Urothelium cell line (cell line): ENCODE measurements around the gene TOMM40L.
"Not testable (repeated sequence)": the region's sequence is repeated elsewhere in the genome, so short reads cannot be mapped to it uniquely, and the experiment has no call there.

Source experiments
- DNase-seq: peaks from one replicate; pipeline ENCODE4 v3.0.0; 2011; ENCODE audit warnings: low spot score, mixed read lengths
- FAIRE-seq: peaks from 2 replicates; lab custom pipeline; 2011; peaks lifted over from hg19 to GRCh38; lab: Jason Lieb, UNC

Gene TOMM40L

DNA sequence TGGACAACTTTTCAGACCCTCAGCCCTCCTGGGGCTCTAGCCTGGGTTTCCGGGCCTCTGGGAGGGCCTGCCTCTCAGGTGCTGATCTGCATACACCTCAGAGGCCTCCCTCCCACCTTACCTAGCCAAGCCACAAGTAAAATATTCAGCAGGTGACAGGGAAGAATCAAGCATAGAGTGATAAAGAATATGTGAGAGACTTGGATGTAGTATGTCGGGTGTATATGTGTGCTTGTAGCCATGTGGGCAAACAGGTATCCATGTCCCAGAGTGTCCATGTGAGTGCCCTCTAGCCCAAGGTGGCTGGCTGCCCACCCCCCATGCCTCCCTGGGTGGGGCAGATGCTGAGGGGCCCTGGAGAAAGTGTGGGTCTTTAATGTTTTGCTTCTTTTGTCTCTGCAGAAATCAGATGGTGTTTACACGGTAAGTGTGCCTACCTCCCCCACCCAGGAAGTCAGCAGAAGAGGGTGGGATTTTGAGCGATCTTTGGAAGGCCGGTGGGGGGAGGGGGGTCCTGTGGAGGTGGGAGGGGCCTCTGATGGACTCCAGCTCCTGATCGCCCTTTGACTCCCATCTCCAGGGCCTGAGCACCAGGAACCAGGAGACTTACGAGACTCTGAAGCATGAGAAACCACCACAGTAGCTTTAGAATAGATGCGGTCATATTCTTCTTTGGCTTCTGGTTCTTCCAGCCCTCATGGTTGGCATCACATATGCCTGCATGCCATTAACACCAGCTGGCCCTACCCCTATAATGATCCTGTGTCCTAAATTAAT, 7.4 kb upstream of the TOMM40L start:
- FAIRE-seq (no peak), DNase-seq (no peak)

DNA sequence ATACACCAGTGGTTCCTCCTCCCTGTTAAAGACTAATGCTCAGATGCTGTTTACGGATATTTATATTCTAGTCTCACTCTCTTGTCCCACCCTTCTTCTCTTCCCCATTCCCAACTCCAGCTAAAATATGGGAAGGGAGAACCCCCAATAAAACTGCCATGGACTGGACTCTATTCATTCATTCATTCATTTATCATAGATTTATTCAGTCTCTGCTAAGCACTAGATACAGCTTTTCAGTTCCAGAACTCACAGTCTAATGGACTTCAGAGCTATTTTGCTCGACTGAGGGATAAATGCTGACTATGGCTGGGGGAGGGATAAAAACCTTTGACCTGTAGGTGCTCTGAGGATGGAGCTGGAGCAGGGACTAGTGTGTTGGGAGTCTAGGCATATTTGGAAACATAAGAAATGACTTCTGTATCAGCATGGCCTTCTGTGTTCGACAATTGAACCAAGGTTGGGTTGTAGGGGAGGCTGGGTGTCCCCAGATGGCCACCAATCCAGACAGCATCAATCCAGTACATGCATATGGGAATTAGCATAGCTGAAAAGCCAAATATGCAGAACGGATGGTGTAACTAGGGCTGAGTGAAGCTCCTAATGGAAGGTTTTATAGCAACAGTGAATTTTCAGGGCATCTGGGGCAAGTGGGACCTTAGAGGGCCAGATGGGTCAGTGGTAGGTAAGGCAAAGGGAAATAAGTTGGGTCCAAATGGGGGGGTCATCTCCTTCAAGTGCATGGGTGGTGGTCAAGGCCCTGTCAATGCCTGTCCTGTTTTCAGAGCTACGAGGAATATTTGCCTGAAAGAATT, 6.6 kb upstream of the TOMM40L start:
- FAIRE-seq (no peak), DNase-seq (no peak)

GRCh38 chr1:161220002-161220401, 5.9 kb upstream of the TOMM40L start:
- FAIRE-seq: no peak
- no peak for DNase-seq

GRCh38 chr1:161222175-161223019, 3.5 kb upstream of the TOMM40L start:
- DNase-seq: no peak
- no peak for FAIRE-seq

DNA sequence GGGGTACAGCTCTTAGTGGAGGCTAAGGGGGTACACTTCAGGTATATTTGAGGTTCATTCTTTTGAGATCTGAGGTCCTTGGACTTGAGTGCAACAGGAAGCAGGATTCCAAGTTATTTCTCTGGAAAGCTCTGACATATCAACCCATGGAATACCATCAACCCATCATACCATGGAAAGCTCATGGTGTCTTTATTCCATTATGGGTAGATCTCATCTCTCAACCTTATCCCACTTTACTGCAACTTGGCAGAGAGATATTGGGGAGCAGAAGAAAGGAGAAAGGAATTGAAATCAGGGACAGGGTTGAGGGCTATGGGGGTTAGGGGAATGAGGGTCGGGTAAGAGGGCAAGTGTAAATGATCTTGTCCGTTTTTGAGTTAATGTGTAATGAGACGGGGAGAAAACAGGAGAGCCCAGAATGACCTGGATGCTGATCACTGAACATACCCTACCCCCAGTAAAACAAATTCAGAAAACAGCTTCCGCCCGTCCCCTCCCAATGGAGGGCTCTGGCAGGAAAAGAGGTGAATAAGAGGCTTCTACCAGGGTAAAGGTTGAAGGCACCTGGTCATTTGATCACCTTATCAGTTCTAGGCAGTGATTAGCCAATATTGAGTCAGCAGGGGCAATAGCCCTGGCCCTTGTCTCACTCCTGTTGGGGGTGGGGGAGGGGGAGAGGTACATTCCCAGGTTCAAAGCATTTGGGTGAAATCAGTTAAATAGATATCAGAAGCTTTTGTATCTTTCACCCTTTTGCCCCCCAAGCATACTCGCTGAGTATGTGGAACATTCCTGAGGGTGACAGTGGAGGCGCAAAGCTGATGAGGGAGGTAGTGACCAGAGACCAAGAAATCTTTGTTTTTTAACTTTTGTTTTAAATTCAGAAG, 1.8 kb upstream of the TOMM40L start:
- FAIRE-seq (no peak), DNase-seq (no peak)

DNA sequence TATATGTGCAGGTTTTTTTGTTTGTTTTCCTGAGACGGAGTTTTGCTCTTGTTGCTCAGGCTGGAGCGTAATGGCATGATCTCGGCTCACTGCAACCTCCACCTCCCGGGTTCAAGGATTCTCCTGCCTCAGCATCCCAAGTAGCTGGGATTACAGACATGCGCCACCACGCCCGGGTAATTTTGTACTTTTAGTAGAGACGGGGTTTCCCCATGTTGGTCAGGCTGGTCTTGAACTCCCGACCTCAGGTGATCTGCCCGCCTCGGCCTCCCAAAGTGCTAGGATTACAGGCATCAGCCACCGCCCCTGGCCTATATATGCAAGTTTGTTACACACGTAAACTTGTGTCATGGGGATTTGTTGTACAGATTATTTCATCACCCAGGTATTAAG, 1.2 kb upstream of the TOMM40L start:
- DNase-seq, FAIRE-seq: not testable (repeated sequence)

DNA sequence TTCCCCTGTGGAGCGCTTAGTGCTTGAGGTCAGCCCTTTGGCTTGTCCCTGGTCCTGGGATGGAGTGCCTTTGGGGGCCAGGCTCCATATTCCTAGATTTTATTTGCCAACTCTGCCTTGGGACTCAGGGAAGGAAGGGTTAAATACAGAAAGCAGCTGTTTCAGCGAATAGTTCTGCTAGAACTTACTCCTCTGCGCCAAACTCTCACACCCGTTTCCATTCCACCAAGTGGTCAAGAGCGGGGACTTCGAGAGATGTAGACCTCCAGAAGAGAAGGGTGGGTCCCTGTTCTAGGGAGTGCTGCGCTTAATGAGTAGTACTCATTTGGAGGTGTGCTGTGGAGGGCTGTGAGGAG, 704 bp upstream of the TOMM40L start:
- FAIRE-seq: no peak

GRCh38 chr1:161226320-161226711, 456 bp downstream of the TOMM40L start:
- FAIRE-seq (no peak), DNase-seq (no peak)

More for the DNA sequence above, 704 bp upstream of the TOMM40L start:
- DNase-seq: no peak

DNA sequence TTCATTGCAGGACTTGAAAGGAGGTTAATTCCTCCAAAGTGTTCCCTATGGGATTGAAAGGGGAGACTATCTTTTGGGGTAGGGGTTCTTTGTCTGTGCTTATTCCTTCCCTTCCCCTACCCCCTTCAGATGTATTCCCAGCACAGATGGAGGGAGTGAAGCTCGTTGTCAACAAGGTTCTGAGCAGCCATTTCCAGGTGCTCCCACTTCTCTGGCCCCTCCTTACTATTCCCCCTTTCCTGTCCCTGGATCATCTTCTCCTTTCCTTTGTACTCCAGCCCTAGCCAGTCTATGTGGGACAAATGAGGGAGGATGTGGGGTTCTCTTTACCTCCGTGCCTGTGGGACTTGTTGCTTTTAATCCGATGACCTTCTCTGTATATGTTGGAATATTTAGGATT, 899 bp downstream of the TOMM40L start:
- no peak for FAIRE-seq
- DNase-seq: no peak

DNA sequence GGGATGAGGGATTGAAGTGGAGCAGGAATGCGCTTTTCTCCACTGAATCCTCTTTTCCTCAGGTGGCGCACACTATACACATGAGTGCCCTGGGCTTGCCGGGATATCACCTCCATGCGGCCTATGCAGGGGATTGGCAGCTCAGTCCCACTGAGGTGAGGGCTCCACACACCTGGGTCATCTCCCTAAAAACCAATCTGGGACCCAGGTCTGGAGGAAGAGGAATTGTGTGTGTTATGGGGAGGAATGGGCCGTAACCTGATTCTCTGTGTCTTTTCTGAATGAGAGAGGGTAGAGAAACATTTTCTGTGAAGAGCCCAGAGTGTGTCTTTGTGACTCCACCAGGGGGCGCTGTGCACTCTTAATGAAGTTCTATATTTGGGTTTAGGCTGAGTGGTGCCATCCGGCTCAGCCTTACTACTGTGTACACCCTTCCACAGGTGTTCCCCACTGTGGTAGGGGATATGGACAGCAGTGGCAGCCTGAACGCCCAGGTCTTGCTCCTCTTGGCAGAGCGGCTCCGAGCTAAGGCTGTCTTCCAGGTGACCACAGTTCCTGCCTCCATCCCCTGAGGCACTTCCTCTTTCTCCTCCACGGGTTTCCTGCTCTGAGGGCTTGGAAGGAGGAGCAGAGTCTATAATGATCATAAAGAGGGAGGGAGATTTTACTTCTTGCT, 1.5 kb downstream of the TOMM40L start:
- FAIRE-seq: no peak
- peak; percentile 73 for DNase-seq

- no peak for FAIRE-seq
- DNase-seq: no peak
Observed at GRCh38 chr1:161228032-161228431, 2.2 kb downstream of the TOMM40L start.

GRCh38 chr1:161229896-161230295, 4.0 kb downstream of the TOMM40L start:
- FAIRE-seq (no peak), DNase-seq (no peak)

- DNase-seq: no peak
- no peak for FAIRE-seq
Observed at GRCh38 chr1:161230762-161231161, 4.9 kb downstream of the TOMM40L start.

GRCh38 chr1:161233102-161233501, 7.2 kb downstream of the TOMM40L start:
- no peak for DNase-seq
- FAIRE-seq: no peak

- no peak for FAIRE-seq
- no peak for DNase-seq
Observed at GRCh38 chr1:161235957-161236775, 10.3 kb downstream of the TOMM40L start.

DNA sequence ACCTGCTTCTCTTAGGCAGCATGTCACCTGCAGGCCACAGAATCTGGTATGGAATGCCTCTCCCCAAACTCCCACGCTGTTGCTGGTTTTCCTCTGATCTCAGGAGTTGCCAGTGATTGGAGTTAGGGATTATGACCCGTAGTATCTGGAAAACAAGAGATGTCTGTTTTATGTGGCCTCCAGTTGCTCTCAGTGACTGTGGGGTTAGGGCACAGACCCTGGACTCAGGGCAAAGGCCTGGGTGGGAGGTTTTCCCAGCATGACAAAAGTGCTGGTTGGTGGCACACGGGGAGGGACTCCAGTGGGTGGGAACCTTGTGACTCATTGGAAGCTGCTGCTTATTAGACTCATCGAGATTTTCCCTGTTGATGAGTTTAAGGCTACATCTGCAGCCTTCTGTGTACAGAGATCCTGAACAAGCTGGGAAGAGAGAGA, 12.2 kb downstream of the TOMM40L start, which contains the start of gene NR1I3:
Gene NR1I3, minus strand, starts transcription at position 165 of the 435 bp plus-strand sequence. CDS start 1,638 bp downstream, outside the sequence.
- DNase-seq: no peak
- FAIRE-seq: no peak

- no peak for DNase-seq
- FAIRE-seq: no peak
Observed at GRCh38 chr1:161241682-161242081, 15.8 kb downstream of the TOMM40L start.

GRCh38 chr1:161242313-161242712, 16.5 kb downstream of the TOMM40L start:
- DNase-seq: no peak
- FAIRE-seq: no peak

GRCh38 chr1:161244888-161245287, 19.0 kb downstream of the TOMM40L start:
- no peak for DNase-seq
- no peak for FAIRE-seq
